ENCODE measurements around the gene BMAL2.

Gene BMAL2

DNA sequence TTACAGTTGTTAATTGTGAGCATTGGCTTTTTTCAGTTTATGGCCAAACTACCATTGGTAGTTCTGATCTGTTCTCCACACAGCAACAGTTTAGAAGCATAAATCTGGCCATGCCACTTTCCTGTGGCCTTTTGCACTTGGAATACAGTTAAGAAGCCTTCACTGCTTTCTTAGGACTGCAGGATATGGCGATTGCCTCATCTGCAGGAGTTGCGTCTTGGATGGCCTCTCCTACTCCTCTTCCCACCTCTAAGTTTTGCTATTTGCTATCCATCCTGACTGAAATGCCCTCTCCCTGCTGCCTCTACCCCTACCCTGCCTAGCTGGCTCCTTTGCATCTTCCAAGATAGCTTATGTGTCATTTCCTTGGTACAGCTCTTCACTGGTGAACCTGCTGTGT is 12.8 kb upstream of the BMAL2 start:
- DNase-seq, result no peak
- intact Hi-C loops (cut with DNase I), result no loop called here

DNA sequence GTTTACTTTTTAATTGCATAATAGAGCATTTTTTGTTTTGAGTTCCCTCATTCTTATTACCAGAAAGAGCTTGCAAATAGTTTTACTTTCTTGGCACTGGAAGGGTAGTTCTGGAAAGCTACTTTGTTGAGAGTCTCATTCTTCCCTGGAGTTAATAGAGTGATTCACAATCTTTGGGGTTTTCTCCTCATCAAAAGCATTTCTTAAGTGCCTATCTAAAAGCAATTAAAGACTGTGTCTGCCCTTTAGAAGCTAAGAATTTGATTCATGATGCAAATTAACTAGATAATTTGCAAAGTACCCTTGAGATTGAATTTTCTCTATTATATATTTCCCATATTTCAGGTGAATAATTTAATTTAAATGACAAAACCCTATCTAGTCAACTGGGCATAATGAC is 8.1 kb upstream of the BMAL2 start:
- intact Hi-C loops (cut with DNase I), result no loop called here
- DNase-seq, result no peak

DNA sequence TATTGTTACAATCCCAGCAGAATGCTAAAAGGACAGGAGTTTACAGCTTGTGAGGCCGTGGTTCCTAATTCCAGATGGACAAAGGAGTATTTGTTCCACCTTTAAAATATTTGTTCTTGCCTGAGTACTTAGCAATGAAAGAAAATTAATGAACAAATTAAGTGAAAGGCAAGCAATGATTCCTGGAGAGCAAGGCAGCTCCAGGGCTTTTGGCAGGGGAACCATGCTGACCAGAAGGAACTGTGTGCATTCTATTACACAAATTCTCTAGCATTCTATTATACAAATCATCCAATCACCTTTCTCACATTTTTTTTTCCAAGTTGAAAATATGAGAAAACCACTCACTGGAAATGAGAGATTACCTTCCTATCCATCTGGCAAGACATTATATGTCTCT is 1.8 kb upstream of the BMAL2 start:
- DNase-seq, result no peak
- intact Hi-C loops (cut with DNase I), result no loop called here

DNA sequence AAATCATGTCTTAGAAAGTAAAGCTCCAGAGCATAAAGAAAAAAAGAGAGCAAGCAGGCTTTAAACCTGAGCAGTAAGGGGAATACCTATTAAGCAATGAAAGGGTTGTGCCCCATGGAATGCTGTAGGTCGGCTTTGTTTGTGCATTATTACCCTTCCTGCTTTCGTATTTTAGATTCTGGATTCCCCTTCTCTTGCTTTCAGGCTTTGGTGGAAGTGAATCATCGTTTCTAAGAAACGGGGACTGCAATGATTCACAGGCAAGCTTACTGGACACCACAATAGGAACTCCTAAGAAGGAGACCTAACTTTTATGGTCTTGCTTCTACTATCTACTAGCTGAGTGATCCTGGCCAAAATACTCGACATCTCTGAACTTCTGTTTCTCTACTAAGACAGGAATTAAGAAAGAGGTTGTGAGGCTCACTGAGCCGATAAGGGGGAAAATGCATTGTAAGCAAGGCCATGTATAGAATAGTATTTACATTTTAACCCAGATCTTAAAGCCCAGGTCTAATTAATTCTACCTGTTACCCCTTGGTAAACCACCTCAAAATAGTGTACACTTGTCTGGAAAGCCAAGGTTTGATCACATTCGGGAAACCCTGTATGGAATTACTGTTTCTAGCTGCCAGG is 1.2 kb upstream of the BMAL2 start:
- no peak for DNase-seq
- intact Hi-C loops (cut with DNase I), result no loop called here

DNA sequence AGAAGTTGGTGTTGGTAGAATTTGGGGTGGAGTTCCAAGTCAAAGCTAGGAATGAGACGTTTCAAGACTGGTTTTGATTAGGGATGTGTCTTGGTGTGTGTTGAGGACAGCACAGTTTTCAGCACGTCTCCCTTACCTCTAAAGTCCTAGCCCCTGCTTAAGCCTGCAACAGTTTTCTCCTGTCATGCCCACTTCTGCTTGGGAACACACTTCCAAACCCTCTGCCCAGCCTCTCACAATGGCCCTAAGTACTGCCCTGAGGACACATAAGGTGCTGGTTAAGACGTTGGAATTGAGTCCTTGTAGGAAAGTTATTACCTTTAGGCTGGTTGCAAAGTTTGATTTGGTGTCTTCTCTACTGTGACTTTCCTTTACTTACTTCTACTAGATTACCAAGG is 710 bp upstream of the BMAL2 start:
- no peak for DNase-seq
- intact Hi-C loops (cut with DNase I), result no loop called here

DNA sequence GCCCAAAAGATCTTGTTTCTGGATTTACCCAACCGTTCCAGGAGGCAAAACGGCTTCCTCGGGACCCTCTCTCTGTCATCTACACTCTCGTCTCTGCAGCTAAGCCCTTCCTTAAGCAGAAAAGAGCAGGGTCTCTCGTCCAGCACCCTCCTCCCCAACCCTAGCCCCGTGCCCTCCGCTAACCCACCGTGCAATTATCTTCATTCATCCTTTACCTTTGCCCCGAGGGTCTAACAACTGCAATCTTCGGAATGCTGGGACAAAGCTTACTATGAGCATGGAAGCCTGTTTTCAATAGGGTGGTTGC is 276 bp upstream of the BMAL2 start:
- DNase-seq, result no peak
- intact Hi-C loops (cut with DNase I), result no loop called here

DNA sequence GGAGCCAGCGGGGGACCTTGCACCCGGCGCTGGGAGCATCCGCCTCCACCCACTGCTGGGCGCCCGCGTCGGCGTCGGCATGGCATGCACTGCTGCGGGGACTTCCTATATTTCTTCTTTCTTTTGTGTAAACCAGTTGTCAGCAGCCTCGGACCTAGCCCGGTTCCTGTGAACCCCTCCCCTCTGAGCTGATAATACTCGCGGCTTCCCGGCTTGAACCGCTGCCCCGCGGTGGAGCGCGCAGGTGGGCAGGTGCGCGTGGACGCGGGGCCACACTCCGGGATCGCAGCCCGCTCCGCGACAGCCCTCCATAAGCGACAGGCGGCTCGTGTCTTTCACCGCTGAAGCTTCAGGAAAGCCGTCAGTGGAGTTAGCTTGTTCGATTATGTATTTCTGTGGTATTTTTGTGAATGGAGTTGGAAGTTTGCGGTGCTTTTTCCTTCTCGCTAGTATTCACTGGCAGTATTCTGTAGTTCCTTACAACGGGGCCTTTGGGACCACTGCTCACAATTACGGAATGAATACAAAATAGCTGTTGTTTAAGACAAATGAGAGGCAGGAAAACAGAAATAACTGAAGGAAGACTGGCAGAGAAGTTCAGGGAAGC is 870 bp downstream of the BMAL2 start:
- intact Hi-C loops (cut with DNase I), result no loop called here
- DNase-seq, result peak in 8 of 10 donors; percentile 12 to 86 (median 20)

DNA sequence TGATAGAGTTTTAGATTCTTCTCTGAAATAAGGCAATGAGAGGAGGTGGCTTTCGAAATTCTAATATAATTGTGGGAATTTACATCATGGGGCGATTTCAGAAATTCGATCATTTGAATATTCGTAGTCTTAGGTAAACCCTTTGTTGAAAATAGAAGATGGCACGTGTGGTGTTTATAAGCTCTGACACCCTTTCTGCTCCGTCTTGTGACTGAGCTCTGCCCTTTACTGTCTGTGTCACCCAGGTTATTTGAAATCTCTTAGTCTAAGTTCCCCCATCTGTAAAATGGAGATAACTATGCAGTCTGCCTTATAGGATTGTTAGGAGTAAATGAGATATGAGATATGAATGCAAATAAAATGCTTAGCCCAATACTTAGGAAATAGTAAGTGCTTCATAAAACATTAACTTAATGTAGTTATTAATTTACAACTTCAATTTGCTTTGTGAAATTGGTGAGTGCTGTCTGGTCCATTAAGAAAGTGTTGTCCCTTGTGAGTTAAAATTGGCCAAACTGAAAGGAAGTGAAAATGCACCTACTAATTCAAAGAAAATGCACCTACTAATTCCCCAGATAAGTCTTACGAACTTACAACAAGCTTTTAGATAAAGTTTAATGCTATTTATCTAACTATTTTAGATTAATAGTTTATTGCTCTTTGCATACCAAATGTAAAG is 1.5 kb downstream of the BMAL2 start:
- intact Hi-C loops (cut with DNase I), result no loop called here
- no peak for DNase-seq

DNA sequence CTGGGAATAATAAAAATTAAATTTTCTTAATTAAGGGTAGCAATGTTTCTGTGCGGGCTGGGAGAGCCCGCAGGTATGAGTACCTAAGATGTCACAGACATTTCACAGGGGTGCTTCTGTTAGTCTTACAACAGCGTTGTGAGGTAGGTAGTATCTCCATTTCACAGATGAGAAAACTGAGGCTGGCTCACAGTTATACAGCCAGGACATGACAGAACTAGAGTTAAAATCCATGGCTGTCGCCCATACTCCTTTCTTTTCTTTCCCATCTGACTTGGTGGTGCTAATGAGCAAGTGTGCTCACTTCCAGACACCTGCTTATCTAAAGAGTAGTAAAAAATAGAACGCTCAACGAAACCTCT is 2.1 kb downstream of the BMAL2 start:
- intact Hi-C loops (cut with DNase I), result no loop called here
- DNase-seq, result no peak

DNA sequence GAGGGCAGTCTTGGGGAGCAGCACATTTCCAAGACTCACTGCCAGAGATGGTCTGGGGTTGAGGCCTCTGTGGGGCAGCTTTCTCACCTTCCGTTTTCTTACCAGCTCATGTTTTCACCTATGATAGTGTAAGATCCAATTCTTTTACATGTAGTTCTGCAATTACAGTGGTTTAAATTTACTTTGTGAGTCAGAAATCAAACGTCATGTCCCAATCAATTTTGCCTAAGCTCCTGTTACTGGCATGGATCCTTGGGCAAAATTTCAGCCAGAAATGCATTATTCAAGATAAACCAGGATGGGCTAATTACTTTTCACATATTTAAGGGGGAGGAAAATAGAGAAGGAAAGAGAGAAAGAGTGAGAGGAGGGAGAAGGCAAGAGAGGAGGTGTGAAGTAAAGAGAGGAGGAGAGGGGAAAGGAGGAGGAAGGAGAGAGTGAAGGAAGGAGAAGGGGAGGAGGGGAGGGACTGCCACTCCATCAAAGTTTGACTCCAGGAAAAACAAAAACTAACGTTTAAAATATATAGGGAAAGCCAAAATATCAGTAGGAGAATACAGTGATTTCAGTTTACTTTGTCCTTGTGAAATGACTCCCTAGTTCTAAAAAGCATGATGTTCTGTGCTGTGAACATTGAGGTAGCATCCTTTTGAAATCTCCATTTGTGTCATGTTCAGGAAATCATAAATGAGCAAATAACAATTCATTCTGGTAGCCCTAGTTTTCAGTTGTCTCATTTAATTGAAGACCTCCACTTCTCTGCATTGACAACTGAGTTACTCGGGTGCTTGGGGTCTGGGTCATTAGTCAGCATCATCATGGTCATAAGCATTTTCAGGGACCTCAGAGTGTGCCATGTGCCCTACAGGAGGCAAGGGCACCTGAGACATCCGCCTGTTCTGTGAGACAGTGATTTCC is 3.0 kb downstream of the BMAL2 start:
- DNase-seq, result no peak
- intact Hi-C loops (cut with DNase I), result no loop called here

DNA sequence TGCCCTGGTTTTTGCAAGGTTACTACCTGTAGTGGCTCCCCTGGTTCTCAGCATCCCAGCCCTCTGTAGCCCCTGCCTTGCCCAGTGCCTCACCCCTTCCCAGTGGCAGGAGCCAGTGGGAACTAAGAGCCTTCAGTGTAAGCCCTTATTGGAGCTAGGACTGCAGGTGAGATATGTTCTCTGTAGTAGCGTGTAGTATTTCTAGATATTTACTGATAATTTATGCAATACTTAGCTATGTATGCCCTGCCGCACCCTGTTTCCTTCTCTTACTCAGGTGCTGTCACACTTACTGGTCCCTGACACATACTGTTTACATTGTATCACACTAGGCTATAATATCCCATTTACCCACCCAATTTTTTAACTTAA is 3.6 kb downstream of the BMAL2 start:
- intact Hi-C loops (cut with DNase I), result no loop called here
- no peak for DNase-seq

DNA sequence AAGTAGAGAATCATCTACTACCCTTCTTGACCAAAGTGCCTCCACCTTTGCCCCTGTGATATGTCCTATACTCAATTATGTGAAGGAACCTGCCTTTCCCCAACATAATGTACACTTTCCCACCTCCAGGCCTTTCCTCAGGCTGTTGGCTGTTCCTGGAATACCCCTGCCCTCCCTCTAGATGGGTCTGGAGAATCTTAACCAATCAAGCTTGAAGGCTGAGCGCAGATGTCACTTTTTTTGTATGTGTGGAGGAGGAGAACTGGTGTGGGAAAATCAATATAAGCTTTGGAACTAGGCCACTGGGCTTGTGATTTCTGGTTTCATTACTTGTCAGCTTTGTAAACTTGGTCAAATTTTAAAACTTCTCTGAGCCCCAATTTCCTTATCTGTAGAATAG is 4.7 kb downstream of the BMAL2 start:
- DNase-seq, result no peak
- intact Hi-C loops (cut with DNase I), result no loop called here

DNA sequence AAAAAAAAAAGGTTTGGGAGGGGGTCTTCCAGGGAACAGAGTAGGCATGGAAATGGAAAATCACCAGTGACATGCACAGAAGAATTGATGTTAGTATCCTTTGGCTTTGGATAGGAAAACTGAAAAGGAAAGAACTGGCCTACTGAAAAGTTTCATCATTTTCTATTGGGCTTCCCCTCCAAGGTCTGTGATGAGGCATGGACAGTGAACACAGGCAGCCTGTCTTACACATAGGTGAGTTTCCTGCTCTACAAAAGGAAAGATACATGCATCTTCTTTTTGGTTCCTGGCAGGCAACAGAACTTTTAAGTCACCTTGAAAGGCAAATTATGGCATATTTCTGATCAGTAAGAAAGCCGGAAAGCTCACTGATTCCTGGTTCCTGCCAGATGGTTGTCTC is 5.8 kb downstream of the BMAL2 start:
- intact Hi-C loops (cut with DNase I), result no loop called here
- no peak for DNase-seq

DNA sequence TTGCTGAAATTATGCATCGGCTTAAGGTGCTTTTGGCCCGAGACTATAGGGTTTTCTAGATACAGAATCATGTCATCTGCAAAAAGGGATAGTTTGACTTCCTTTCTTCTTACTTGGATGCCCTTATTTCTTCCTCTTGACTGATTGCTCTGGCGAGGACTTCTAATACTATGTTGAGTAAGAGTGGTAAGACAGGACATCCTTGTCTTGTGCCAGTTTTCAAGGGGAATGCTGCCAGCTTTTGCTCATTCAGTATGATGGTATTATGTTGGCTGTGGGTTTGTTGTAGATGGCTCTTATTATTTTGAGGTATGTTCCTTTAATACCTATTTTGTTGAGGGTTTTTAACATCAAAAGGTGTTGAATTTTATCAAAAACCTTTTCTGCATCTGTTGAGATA is 8.3 kb downstream of the BMAL2 start:
- intact Hi-C loops (cut with DNase I), result no loop called here
- no peak for DNase-seq

DNA sequence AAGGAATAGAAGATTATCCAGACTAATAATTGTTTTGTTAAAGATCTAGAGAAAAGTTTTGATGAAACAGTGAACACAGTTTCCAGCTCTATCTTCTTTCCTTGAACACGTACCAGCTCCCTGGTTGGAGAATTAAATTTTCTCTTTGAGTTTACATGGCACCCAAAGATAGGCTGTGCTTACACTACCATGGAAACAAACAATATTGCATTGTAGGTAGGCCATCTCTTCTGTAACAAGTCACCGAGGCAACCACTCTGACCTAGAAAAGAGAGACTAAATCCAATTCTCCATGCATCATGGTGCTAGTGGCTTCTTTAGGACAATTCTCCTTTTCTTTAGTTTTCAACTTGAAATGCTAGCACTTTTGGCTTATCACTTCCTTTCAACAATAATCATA is 9.9 kb downstream of the BMAL2 start:
- intact Hi-C loops (cut with DNase I), result no loop called here
- no peak for DNase-seq

DNA sequence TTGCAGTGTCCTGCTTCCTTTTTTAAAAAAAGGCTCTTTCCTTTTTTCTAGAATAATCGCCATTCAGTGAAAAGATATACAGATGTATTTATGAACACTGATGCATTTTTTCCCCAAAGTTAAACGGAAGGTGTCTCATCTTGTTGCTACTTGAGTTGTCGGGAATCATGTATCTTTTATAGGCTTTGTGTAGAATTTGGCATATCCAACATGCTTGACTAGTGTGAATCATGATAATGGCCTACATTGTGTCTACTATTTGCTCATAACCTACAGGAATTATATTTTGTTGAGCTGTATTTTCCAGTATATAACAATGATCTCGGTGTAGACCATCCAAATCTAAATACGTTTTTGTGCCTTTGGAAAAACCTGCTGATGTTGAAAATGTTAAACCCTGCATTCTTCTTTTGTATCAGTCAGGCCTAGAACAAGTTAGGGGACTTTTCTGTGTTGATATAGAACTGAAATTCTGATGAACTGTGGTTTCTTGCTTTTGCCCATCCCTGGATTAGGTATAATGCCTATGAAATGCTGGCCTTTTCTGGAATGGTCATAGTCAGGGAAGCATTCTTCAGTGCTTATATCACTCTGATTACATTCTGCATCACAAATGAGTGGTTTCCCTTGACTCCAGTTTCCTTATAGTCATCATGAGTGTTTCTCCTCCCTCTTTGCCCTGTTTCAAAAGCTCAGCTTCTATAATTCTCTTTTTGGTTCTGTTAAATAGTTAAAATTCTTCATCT is 10.8 kb downstream of the BMAL2 start:
- intact Hi-C loops (cut with DNase I), result no loop called here
- no peak for DNase-seq

DNA sequence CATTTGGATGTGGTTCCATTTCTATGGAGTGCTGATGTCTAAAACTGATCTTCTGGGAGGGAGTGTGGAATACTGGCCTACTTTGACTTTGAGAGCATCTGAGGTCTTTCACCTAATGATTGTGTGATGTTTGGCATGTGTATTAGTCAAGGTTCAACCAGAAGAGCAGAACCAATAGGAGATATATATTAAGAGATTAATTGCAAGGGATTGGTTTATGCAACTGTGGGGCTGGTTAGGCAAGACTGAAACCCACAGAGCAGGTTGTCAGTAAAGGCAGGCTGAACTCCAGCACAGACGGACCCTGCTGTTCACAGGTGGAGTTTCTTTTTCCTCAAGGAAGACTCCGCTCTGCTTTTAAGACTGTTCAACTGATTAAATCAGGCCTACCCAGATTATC is 11.6 kb downstream of the BMAL2 start:
- intact Hi-C loops (cut with DNase I), result no loop called here
- DNase-seq, result no peak

DNA sequence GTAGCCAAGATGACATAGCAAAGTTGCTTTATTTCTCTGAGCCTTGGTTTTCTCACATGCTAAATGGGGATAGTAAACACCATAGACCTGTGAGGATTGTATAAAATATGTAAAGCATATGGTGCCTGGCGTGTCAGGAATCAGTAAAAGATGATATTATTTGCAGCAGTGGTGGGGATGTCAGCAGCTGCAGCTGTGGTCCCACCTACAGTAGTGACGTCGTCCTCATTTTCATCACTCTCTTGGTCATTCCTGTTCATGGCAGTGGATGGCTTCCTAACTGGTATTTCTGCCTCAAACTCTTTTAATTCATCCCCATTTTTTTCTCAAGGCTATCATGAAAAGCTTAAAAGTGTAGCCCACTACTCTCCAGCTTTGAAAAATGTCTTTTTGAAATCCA is 12.1 kb downstream of the BMAL2 start:
- intact Hi-C loops (cut with DNase I), result no loop called here
- DNase-seq, result no peak

DNA sequence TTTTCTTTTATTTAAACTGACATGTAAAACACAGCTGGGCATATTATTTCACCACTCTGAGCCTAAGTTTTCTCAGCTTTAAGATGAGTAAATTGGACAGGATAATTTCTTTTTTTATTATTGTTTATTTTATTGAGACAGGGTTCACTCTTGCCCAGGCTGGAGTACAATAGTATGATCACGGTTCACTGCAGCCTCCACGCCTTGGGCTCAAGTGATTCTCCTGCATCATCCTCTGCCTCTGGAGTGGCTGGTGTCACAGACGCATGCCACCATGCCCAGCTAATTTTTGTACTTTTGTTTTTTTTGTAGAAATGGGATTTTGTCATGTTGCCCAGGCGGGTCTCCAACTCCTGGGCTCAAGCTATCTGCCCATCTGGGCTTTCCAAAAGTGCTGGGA is 12.7 kb downstream of the BMAL2 start:
- intact Hi-C loops (cut with DNase I), result no loop called here
- no peak for DNase-seq

DNA sequence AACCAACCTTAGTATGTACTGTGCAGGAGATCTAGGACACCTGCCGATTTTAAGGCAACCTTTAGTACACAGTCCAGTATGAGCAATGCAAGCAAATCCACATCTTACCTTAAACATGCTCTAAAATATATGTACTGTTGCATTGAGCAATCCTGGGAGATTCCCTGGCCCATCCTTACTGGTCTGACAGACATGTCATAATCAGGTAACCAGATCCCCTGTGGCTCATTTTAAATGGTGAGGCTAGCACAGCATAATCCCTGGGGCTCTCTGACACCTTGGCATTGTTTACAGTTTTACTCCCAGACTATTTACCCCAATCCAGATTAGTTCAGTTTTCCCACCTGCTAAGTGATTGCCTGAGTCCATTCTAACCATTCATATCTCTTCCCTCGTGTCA is 15.1 kb downstream of the BMAL2 start:
- intact Hi-C loops (cut with DNase I), result no loop called here
- no peak for DNase-seq

DNA sequence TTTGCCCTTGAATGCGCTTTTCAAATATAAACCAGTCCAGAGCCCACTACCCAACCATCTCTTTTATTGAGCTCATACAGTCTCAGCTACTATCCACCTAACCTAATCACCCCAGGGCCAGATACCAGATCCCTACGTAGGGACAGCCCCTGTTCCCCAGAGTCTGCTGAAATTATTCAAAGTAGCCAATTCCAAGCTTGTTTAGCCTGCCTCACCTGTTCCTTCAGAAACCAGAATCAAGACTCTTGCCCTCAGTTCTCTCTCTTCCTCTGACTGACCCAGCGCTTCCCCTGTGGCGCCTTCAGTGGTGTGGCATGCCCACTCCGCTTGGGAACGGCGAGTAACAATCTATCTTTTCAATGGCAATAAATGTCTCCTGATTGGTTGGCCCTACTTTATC is 18.8 kb downstream of the BMAL2 start:
- no peak for DNase-seq
- intact Hi-C loops (cut with DNase I), result no loop called here
